Measurements from ENCODE around the gene DNAJB2. TPM values are rescaled to one million over a fixed set of nuclear protein-coding genes. Genes with fewer than 3 reads are reported as not detected.

The DNAJB2 gene
- total RNA-seq, 1 donor from 2014 or later: 60.0 TPM

DNA sequence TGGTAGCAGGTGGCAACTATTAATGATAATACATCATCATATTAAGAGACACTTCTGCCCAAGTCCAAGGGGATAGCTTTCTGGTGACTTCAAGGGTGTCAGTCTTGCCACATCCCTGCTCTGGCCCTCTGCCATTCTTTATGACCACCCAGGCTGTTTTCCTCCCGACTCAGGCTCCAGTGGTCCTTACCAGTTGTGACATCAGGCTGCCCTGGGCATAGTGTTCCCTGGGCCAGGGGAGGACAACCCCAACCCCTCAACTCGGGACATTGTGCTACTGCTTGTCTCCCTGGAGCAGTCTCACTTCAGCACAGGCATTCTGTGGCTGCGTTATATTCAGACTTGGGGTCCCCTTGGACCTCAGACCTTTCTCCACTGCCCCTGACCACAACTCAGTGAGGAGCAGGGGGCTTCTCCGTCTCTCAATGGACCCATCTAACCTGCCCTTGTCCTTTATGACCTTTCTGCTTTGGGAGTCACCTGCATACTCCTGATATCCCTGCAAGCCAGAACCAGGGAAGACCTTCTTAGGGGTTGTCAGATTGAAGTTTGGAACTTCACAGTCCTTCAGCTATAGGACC lies 12.8 kb downstream of the DNAJB2 start:
- no peaks in the 10 kb centered on the region for H3K36me3 ChIP-seq (ENCODE audit: control insufficient read depth, insufficient read depth, low read length)
- no peak overlapping the region for H3K4me3 ChIP-seq (ENCODE audit: low read depth, low read length)
- FAIRE-seq (no peak), DNase-seq (ENCODE audit: low read depth) (no peak)
- TF ChIP-seq, protein P1, sequence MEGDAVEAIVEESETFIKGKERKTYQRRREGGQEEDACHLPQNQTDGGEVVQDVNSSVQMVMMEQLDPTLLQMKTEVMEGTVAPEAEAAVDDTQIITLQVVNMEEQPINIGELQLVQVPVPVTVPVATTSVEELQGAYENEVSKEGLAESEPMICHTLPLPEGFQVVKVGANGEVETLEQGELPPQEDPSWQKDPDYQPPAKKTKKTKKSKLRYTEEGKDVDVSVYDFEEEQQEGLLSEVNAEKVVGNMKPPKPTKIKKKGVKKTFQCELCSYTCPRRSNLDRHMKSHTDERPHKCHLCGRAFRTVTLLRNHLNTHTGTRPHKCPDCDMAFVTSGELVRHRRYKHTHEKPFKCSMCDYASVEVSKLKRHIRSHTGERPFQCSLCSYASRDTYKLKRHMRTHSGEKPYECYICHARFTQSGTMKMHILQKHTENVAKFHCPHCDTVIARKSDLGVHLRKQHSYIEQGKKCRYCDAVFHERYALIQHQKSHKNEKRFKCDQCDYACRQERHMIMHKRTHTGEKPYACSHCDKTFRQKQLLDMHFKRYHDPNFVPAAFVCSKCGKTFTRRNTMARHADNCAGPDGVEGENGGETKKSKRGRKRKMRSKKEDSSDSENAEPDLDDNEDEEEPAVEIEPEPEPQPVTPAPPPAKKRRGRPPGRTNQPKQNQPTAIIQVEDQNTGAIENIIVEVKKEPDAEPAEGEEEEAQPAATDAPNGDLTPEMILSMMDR (IDR thresholded peaks at IDR 0.05; ENCODE audit: insufficient read depth, low read length, severe bottlenecking): no peak
- H3K27me3 ChIP-seq (ENCODE audit: control insufficient read depth, insufficient read depth, low read length): no peaks in the 10 kb centered on the region

DNA sequence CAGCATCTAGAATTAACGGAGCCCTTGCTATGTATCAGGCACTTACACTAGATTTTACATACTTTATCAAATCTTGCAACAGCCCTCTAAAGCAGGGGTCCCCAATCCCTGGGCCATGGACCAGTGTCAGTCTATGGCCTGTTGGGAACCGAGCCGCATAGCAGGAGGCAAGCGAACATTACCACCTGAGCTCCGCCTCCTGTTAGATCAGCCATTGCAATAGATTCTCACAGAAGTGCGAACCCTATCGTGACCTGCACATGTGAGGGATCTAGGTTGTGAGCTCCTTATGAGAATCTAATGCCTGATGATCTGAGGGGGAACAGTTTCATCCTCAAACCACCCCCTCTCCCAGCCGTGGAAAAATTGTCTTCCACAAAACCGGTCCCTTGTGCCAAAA lies 13.4 kb downstream of the DNAJB2 start:
- FAIRE-seq (no peak), DNase-seq (ENCODE audit: low read depth) (no peak)
- TF ChIP-seq, protein P1 (IDR thresholded peaks at IDR 0.05; ENCODE audit: insufficient read depth, low read length, severe bottlenecking): no peak
- H3K36me3 ChIP-seq (ENCODE audit: control insufficient read depth, insufficient read depth, low read length): no peaks in the 10 kb centered on the region
- no peaks in the 10 kb centered on the region for H3K27me3 ChIP-seq (ENCODE audit: control insufficient read depth, insufficient read depth, low read length)
- no peak overlapping the region for H3K4me3 ChIP-seq (ENCODE audit: low read depth, low read length)

DNA sequence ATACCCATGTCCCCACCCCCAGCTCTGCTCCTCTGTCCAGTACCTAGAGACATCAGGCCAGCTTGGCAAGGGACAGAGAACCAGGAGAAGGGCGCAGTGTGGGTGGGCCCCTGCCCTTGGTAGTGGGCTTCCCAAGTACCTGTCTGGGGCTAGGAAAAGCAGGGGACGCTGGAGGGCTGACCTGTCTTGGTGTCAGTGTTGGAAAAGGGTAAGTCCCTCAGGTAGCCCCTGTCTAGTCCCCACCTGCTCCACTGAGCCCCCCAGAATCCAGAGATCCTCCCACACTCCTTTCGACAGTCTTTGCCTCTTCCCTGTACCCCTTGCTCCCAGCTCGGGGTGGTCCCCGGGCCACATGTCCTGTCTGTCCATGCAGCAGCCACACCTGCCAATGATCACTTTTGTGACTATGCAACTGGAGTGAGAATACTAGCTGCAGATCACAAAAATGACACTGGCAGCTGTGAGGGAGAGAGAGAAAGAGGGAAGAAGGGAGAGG lies 14.6 kb downstream of the DNAJB2 start:
- DNase-seq (ENCODE audit: low read depth) (no peak), FAIRE-seq (no peak)
- H3K4me3 ChIP-seq (ENCODE audit: low read depth, low read length): no peak overlapping the region
- TF ChIP-seq, protein P1 (IDR thresholded peaks at IDR 0.05; ENCODE audit: insufficient read depth, low read length, severe bottlenecking): no peak
- no peaks in the 10 kb centered on the region for H3K36me3 ChIP-seq (ENCODE audit: control insufficient read depth, insufficient read depth, low read length)
- H3K27me3 ChIP-seq (ENCODE audit: control insufficient read depth, insufficient read depth, low read length): no peaks in the 10 kb centered on the region

DNA sequence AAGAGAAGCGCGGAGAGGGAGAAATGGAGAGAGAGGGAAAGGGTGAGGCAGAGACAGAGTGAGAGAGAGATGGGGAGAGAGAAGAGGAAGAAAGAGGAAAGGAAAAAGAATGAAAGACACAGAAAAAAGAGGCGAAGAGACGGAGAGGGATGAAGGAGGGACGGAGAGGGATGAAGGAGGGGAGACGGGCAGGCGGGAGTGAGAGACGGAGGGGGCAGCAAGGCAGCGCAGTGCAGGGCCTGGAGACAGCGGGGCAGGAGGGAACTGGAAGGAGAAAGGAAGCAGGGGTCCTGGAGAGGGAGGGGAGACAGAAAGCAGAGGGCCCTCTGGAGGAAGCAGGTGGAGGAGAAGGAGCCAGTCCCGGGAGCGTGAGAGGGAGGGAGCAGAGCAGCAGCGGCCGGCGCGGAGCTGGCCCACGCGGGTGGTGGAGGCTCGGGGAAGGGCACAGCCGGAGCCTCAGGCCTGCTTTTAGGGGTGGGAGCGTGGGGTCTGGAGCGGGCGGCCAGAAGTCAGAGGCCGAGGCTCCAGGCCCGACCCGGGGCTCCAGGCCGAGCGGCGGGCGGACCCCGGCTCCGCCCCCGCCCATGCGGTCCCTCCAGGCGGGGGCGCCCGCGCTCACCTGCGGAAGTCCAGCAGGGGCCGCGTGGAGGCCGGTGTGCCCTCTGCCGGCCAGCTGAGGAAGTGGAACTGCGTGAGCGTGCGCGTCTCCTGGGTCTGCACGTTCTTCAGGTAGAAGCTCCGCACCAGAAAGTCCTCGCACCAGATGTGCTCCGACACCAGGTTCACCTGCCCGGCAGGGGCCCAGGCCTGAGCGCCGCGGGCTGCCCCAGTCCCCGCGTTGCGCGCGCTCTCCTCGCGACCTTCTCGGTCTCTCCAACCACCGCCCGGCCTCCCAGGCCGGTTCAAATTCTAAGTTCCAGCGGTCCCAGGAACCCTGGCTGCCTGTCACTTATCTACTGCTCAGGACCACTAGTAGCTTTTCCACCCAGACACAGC lies 15.5 kb downstream of the DNAJB2 start:
- FAIRE-seq: no peak
- peak; percentile 77 for DNase-seq (ENCODE audit: low read depth)
- TF ChIP-seq, protein P1 (IDR thresholded peaks at IDR 0.05; ENCODE audit: insufficient read depth, low read length, severe bottlenecking): peak; percentile 96
- Histone ChIP-seq H3K36me3 (ENCODE audit: control insufficient read depth, insufficient read depth, low read length) (no peaks in the 10 kb centered on the region), H3K4me3 (ENCODE audit: low read depth, low read length) (peak overlapping the region; percentile 59), H3K27me3 (ENCODE audit: control insufficient read depth, insufficient read depth, low read length) (peaks cover 4% of the 10 kb centered on the region)

- Histone ChIP-seq H3K27me3 (ENCODE audit: control insufficient read depth, insufficient read depth, low read length) (peaks cover 13% of the 10 kb centered on the region), H3K4me3 (ENCODE audit: low read depth, low read length) (no peak overlapping the region), H3K36me3 (ENCODE audit: control insufficient read depth, insufficient read depth, low read length) (no peaks in the 10 kb centered on the region)
- TF ChIP-seq, protein P1 (IDR thresholded peaks at IDR 0.05; ENCODE audit: insufficient read depth, low read length, severe bottlenecking): no peak
- FAIRE-seq: no peak
- DNase-seq (ENCODE audit: low read depth): no peak
Observed at GRCh38 chr2:219296142-219296541, 17.0 kb downstream of the DNAJB2 start.
